IPS DF 19.7 (cell line): ENCODE measurements around the gene CCR7.
"Not testable (repeated sequence)": the region's sequence is repeated elsewhere in the genome, so short reads cannot be mapped to it uniquely, and the experiment has no call there.

Experiments used
- DNase-seq: peaks from one replicate; pipeline ENCODE4 v3.0.0-alpha.2; 2013; ENCODE audit warnings: low read depth, low spot score

Gene CCR7

GRCh38 chr17:40551091-40551878 is 14.0 kb downstream of the CCR7 start:
- no peak for DNase-seq

- no peak for DNase-seq
Observed at GRCh38 chr17:40550608-40551007, 14.7 kb downstream of the CCR7 start.

DNA sequence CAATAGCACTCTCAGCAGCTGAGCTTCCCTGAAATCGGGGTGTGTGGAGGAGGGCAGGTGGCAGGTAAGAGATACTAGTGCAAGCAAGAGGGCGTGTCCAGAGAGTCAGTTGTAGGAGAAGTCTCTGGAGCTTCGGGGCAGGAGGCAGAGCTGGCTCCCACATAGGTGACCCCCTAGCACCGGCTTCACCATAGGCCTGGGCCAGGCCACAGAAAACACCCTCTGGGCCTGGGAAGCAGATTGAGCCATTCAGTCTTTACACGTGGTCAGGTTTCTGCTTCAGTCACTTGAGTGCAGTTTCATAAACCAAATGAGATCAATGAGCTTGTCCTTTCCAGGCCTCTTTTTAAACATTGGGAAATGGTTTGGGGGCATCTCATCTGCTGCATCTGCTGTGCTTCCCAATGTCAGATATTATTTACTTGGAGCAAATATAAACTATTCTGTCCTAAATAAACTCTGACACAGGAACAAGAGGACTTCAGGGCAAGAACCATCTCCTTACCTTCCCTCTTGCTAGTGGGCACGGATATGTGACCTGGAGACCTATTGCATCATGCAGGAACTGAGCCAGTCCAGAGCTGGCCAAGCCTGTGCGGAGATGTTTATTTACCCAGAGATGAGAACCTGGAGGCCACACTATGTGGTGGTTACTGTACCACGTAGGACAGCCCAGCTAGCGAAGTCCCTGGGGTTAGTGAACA is 16.1 kb downstream of the CCR7 start:
- no peak for DNase-seq

- DNase-seq, result no peak
Observed at GRCh38 chr17:40548491-40548981, 16.7 kb downstream of the CCR7 start.

GRCh38 chr17:40547785-40548478 is 17.3 kb downstream of the CCR7 start:
- no peak for DNase-seq

- DNase-seq, result no peak
Observed at GRCh38 chr17:40547079-40547784, 18.0 kb downstream of the CCR7 start.

DNA sequence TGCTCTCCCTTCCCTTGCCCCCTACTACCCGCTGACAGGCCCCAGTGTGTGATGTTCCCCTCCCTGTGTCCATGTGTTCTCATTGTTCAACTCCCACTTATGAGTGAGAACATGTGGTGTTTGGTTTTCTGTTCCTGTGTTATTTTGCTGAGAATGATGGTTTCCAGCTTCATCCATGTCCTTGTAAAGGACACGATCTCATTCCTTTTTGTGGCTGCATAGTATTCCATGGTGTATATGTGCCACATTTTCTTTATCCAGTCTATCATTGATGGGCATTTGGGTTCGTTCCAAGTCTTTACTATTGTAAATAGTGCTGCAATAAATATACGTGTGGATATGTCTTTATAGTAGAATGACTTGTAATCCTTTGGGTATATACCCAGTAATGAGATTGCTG is 18.8 kb downstream of the CCR7 start:
- not testable (repeated sequence) for DNase-seq

- DNase-seq, result no peak
Observed at GRCh38 chr17:40545660-40546059, 19.6 kb downstream of the CCR7 start.

- no peak for DNase-seq
Observed at GRCh38 chr17:40542558-40543411, 22.5 kb downstream of the CCR7 start.

- no peak for DNase-seq
Observed at GRCh38 chr17:40541873-40542557, 23.3 kb downstream of the CCR7 start.

DNA sequence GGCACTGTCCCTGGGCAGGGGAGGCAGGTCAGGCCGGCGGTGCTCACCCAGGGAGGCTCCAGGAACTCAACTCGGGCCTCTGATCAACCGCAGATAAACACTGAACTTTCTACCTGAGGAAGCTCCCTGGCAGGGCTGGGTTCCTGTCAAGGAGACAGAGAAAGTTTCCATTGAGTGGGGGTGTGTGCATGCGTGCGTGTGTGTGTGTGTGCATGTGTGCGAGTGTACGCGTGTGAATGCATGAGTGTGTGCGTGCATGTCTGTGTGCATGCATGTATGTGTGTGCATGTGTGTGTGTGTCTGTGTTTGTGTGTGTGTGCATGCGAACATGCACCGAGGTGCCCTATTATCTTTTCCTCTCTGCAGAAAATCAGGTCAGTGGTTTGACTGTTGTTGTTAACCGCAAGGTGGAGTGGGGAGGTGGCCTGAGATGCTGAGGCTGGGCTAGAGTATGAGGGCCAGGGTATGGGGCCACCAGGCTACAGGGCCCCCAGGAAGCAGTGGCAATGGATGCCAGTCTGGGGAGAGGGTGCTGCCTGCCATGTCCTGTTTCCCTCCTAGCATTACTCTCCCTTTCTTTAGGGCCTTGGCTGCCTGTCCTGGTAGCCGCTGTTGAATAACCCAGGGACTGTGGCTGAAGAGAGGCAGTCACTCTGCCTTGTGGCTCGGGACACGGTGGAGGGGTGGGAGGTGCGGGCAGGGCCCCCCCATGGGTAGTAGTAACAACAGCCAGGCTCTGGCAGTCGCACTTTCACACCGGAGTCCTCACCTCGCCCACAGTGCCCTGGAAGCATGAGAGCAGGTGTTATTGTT is 24.0 kb downstream of the CCR7 start:
- DNase-seq, result no peak

DNA sequence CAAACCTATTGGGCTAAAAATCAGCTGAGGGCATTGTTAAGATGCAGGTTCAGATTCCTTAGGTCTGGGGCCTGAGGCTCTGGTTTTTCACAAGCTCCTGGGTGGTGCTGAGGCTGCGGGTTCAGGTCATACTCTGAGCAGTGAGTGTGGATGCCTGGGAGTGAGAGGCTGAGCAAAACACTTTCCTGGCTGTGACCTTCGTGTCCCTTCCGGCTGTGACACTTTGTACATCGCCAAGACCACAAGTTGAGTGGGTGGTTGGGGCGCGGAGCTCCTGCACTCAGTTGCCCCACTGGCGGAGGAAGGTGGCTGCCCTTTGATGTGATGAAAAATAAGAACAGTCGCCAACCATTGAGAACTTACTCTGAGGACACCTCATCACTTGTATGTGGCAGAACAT is 24.8 kb downstream of the CCR7 start:
- DNase-seq, result no peak

DNA sequence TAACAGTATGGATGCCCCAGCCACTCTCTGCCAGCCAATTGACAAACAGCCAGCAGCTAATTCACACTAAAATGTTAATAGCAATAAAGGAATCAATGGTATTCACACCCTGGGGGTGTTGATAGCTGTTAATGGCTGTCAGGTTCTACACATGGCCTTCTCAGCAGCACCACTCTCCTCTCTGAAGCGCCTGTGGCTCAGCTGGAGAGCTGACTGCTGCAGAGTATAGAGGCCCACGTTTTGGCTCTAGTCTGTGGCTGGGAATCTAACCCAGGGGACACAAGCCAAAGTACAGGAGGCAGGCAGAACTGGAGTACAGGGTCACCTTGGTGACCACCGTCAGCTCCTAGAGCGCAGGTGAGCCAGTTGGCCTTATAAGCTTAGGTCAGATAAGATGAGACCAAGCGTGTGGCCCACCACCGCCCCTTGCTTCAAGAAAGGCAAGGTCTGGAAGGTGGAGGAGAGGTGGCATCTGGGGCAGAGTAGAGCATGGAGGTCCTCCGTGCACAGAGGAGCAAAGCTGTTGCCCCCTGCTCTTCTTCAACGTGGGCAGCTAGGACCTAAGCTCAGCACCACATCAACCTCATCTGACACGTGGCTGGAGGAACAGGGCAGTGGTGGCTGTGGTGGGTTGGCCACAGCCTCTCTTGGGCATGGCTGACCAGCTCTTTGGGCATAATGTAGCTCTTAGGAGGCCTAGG is 25.4 kb downstream of the CCR7 start:
- no peak for DNase-seq

DNA sequence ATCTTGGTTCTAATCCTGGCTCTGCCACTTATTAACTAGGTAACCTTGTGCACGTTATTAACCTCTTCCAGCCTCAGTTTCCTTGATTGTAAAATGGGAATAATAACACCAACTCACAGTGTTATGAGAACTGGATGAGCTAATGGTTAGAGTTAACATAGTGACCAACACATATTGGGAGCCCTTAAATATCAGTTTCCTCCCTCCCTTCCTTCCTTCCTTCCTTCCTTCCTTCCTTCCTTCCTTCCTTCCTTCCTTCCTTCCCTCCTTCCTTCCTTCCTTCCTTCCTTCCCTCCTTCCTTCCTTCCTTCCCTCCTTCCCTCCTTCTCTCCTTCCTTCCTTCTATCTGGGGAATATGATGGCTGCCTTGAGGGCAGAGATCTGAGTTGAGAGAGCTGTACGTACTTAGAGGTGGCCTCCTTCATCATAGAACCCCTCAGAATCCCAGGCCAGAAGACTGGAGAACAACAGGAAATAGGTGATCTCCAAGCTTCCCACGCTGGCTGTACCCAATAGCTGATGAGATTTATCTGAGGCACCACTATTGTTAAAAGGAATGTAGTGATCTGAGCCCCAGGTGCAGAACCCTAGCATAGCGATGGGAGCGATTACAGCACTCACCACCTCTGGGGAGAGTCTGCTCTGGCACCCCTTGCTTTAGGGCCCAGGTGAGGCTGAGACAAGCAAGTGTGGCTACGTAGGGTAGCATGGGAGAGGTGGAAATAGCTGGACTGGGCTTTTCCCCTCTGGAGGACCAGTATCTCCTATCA is 26.2 kb downstream of the CCR7 start:
- no peak for DNase-seq

DNA sequence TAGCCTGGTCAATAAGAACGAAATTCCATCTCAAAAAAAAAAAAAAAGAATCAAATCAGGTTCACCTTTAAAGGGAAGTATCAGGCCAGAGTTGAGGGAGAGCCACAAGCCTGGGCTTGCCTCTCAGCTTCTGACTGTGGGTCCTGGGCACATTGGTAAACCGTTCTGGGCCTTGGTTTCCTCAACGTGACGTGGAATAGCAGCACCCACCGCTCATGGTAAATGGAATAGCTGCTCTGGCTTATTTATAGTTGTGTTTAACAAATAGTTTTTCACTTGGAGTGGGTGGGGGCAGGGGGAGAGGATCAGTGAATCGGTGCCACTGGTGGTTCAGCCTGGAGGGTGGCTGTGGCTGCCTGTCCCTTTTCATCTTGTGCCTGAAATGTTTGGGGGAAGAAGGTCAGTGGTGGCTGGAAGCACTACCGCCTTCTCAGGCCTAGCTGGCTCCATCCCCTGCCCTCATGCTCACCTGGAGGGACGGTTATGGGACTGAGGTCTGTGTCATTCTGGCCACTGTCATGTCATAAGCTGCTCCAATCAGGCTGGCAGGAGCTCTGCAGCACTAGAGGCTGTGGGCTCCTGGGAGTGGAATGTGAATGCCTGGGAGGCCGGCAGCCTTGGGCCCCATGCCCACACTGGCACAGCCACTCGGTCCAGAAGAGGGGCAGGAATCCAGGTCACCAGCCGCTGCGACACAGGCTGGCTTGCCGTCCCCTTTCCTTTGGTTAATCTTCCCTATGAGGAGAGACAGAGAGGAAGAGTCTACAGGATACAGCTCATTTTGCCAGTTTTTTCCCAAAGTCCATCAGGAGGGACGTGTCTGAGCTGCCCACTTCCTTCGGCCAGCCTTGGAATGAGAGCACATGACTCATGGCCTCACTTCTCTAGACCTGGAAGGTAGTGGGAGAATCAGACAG is 27.0 kb downstream of the CCR7 start:
- DNase-seq, result no peak

- DNase-seq, result no peak
Observed at GRCh38 chr17:40536295-40537171, 28.7 kb downstream of the CCR7 start.
